Mammary epithelial cell (primary cell): ENCODE results near the gene FOXF1.

Source experiments
- EZH2 ChIP-seq: IDR thresholded peaks from 2 replicates; pipeline ENCODE4 v1.6.1; 2012; ENCODE audit warnings: low read length, inconsistent platforms, borderline replicate concordance
- TF ChIP-seq, protein P1 (sequence below), 2 donors: IDR thresholded peaks in 1 of 2; conservative IDR thresholded peaks in 1 of 2; 2 replicates each; pipeline ENCODE4 v1.5.1; 2011 to 2012; ENCODE audit warnings: inconsistent platforms in 2 of 2, low read length in 2 of 2, mild to moderate bottlenecking in 2 of 2, control low read depth in 1 of 2, low read depth in 1 of 2; ENCODE audit not compliant: insufficient read depth in 1 of 2; ENCODE audit errors: extremely low read depth in 1 of 2

- TF ChIP-seq EZH2: no peak
- TF ChIP-seq, protein P1, sequence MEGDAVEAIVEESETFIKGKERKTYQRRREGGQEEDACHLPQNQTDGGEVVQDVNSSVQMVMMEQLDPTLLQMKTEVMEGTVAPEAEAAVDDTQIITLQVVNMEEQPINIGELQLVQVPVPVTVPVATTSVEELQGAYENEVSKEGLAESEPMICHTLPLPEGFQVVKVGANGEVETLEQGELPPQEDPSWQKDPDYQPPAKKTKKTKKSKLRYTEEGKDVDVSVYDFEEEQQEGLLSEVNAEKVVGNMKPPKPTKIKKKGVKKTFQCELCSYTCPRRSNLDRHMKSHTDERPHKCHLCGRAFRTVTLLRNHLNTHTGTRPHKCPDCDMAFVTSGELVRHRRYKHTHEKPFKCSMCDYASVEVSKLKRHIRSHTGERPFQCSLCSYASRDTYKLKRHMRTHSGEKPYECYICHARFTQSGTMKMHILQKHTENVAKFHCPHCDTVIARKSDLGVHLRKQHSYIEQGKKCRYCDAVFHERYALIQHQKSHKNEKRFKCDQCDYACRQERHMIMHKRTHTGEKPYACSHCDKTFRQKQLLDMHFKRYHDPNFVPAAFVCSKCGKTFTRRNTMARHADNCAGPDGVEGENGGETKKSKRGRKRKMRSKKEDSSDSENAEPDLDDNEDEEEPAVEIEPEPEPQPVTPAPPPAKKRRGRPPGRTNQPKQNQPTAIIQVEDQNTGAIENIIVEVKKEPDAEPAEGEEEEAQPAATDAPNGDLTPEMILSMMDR (conservative IDR thresholded peaks at IDR 0.05 in 1 of 2, IDR thresholded peaks at IDR 0.05 in 1 of 2; ENCODE audit: extremely low read depth in 1 of 2, insufficient read depth in 1 of 2, low read depth in 1 of 2, low read length in 2 of 2): no peak
Measured at GRCh38 chr16:86549076-86549892, 39.0 kb downstream of the FOXF1 start.
